ENCODE results near the gene NYAP1. TPM values are rescaled to one million over a fixed set of nuclear protein-coding genes. Genes with fewer than 3 reads are reported as not detected.
"Not testable (repeated sequence)": the region's sequence is repeated elsewhere in the genome, so short reads cannot be mapped to it uniquely, and the experiment has no call there.

NYAP1 gene
- polyA plus RNA-seq, 3 donors from 2014 or later: not detected

DNA sequence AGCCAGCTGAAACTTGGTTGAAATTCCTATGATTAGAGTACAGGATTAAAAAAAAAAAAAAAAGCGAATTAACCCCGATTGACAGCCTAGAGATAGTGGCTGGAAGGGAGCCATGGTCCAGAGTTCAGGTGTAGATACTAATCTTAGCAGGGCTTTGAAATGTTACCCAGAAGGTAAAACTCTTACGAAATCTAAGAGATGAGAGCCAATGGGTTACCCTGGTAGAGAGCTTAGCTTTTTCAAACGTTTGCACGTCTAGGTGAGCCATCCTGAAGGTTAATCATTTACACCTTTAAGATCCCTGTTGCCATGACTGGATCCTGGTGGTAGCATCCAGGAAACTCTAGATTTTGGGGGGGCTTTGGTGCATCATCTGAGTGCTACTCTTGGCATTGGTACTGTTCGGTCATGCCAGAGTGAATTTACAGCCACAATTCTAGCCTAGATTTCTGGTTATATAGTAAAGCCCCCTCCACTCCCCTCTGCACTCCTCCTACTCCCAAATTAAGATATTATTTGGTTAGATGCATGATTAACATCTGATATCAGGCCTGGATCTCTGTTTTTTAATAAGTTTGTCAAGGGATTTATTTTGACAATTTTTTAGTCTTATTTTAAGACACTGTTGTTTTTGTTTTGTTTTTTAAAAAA is 56.5 kb downstream of the NYAP1 start:
- H3K36me3 Mint-ChIP-seq: no peaks in the 10 kb centered on the region
- H3K4me3 Mint-ChIP-seq: peak overlapping the region; percentile 88 to 98 (median 92)
- peaks cover 5 to 7% (median 7%) of the 10 kb centered on the region in 3 donors for H3K27me3 Mint-ChIP-seq (ENCODE audit: low read depth in 3 of 3)

DNA sequence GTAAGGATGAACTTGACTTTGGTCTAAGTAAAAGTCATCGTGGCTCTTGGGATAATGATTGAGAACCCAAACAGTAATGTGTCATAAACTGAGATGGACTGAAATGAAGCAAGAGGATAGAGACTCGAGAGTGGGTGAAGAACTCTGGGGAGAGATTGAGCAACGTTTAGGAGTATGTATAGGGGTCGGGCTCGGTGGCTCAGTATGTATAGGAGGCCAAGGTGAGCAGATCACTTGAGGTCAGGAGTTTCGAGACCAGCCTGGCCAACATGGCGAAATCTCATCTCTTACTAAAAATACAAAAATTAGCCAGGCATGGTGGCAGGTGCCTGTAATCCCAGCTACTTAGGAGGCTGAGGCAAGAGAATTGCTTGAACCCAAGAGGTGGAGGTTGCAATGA is 57.6 kb downstream of the NYAP1 start:
- H3K9me3 Mint-ChIP-seq; H3K27me3 Mint-ChIP-seq (ENCODE audit: low read depth in 3 of 3); H3K27ac Mint-ChIP-seq; H3K36me3 Mint-ChIP-seq; DNase-seq: not testable (repeated sequence)
- H3K4me3 Mint-ChIP-seq: peak overlapping the region; percentile 11 to 93 (median 63)
- peaks cover 72 to 78% of the 10 kb centered on the region in 2 donors for H3K4me1 Mint-ChIP-seq

More for the DNA sequence above, 56.5 kb downstream of the NYAP1 start:
- H3K9me3 Mint-ChIP-seq: no peaks in the 10 kb centered on the region
- peaks cover 61 to 67% of the 10 kb centered on the region in 2 donors for H3K4me1 Mint-ChIP-seq
- peak overlapping the region in 2 of 6 donors; percentile 77 to 88 for H3K27ac Mint-ChIP-seq
- DNase-seq: no peak

DNA sequence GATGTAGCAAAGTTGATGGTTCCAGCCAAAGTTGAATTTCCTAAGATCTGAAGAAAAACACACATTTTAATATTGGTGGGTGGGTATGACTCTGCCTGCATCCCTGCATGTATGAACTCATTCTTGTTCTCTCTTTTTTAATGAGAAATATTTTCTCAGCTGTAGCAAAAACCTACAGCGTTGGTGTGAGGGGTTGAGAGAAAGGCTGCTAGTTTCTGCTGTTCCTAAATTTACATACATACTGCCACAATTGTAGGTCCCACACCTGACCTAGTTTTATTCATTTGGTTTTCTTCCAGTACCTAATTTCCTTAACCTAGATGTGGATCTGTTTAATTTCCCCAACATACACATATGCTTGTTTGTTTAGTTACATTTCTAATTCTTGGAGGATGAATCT is 59.9 kb downstream of the NYAP1 start:
- Mint-ChIP-seq H3K27ac (peak overlapping the region; percentile 89 to 99 (median 96)), H3K4me3 (peak overlapping the region; percentile 29 to 91 (median 65)), H3K36me3 (no peaks in the 10 kb centered on the region), H3K27me3 (ENCODE audit: low read depth in 3 of 3) (peaks cover 6 to 7% (median 7%) of the 10 kb centered on the region in 3 donors), H3K9me3 (no peaks in the 10 kb centered on the region), H3K4me1 (peaks cover 90 to 96% of the 10 kb centered on the region in 2 donors)
- DNase-seq: no peak

DNA sequence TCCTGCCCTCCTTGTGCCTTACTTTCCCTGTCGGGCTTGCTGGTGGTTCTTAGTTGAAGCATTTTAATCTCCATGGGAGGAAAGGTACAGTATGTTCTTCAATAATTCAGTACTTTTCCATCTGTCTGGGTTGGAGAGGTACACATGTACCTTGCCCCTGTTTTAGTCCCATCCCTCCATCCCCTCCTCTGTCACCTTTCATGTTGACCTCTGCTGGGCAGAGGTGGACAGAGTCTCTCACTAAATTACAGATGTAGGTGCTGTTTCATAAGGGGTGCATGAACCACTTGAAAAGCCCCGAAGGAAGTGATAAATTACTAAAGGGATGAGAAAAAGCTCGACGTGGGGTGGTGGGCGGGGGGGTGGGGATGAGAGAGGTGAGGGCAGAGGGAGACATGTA is 60.7 kb downstream of the NYAP1 start:
- Mint-ChIP-seq H3K4me3 (peak overlapping the region; percentile 65 to 91 (median 72)), H3K27ac (peak overlapping the region; percentile 89 to 99 (median 96))

More for the DNA sequence above, 60.7 kb downstream of the NYAP1 start:
- Mint-ChIP-seq H3K27me3 (ENCODE audit: low read depth in 3 of 3) (peaks cover 0 to 3% (median 2%) of the 10 kb centered on the region in 3 donors), H3K36me3 (no peaks in the 10 kb centered on the region), H3K9me3 (no peaks in the 10 kb centered on the region), H3K4me1 (peaks cover 94 to 98% of the 10 kb centered on the region in 2 donors)
- DNase-seq: no peak

Other genes starting within 250 kb of the NYAP1 start
- gene SPDYE3, start 176.2 kb upstream of the NYAP1 start, polyA plus RNA-seq: 10 to 100 TPM in 1 of 3 donors, 1 to 10 TPM in 2; 6.8 to 11.1 (median 7.6) TPM
- 10 to 100 TPM; 12.2 to 42.1 (median 12.2) TPM for gene PILRB, start 125.8 kb upstream of the NYAP1 start, polyA plus RNA-seq
- 1 to 10 TPM; 1.5 to 2.4 (median 2.0) TPM for gene PILRA, start 110.4 kb upstream of the NYAP1 start, polyA plus RNA-seq
- 1 to 10 TPM; 4.1 to 5.9 (median 5.7) TPM for gene ZCWPW1, start 55.2 kb upstream of the NYAP1 start, polyA plus RNA-seq
- 10 to 100 TPM in 1 of 3 donors, 1 to 10 TPM in 2; 3.0 to 12.1 (median 8.3) TPM for gene MEPCE, start 54.1 kb upstream of the NYAP1 start, polyA plus RNA-seq
- 10 to 100 TPM; 25.7 to 42.2 (median 41.8) TPM for gene PPP1R35, start 47.4 kb upstream of the NYAP1 start, polyA plus RNA-seq
- gene SPACDR, start 19.7 kb upstream of the NYAP1 start, polyA plus RNA-seq: 1 to 10 TPM in 1 of 3 donors, under 1 TPM in 1, not detected in 1; 0.43 to 2.2 TPM
- 10 to 100 TPM; 32.4 to 42.2 (median 35.3) TPM for gene TSC22D4, start 4.7 kb upstream of the NYAP1 start, polyA plus RNA-seq
- 10 to 100 TPM in 2 of 3 donors, 1 to 10 TPM in 1; 7.1 to 20.7 (median 12.0) TPM for gene AGFG2, start 55.3 kb downstream of the NYAP1 start, polyA plus RNA-seq
- gene SAP25, start 90.0 kb downstream of the NYAP1 start, polyA plus RNA-seq: not detected
- 100 to 1,000 TPM in 1 of 3 donors, 10 to 100 TPM in 2; 78.9 to 125 (median 90.4) TPM for gene LRCH4, start 102.2 kb downstream of the NYAP1 start, polyA plus RNA-seq
- under 1 TPM in 1 of 3 donors, not detected in 2; 0.43 TPM for gene FBXO24, start 102.4 kb downstream of the NYAP1 start, polyA plus RNA-seq
- 1 to 10 TPM; 2.0 to 4.9 (median 4.7) TPM for gene PCOLCE, start 118.4 kb downstream of the NYAP1 start, polyA plus RNA-seq
- gene MOSPD3, start 128.6 kb downstream of the NYAP1 start, polyA plus RNA-seq: 10 to 100 TPM; 23.2 to 29.3 (median 27.0) TPM
- 1 to 10 TPM in 2 of 3 donors, under 1 TPM in 1; 0.85 to 1.8 (median 1.1) TPM for gene TFR2, start 157.6 kb downstream of the NYAP1 start, polyA plus RNA-seq
- not detected for gene ACTL6B, start 172.5 kb downstream of the NYAP1 start, polyA plus RNA-seq
- 10 to 100 TPM; 61.4 to 71.8 (median 64.8) TPM for gene GNB2, start 189.8 kb downstream of the NYAP1 start, polyA plus RNA-seq
- 1 to 10 TPM in 1 of 3 donors, under 1 TPM in 2; 0.03 to 2.0 (median 0.47) TPM for gene GIGYF1, start 210.3 kb downstream of the NYAP1 start, polyA plus RNA-seq
- gene POP7, start 222.2 kb downstream of the NYAP1 start, polyA plus RNA-seq: 10 to 100 TPM; 65.1 to 70.3 (median 67.0) TPM
- not detected for gene EPO, start 236.5 kb downstream of the NYAP1 start, polyA plus RNA-seq
- gene ZAN, start 249.7 kb downstream of the NYAP1 start, polyA plus RNA-seq: not detected